Stimulated activated CD4-positive, alpha-beta T cell treated with anti-CD3 and anti-CD28 coated beads, Interleukin-4, amount 100 ng/mL, for 1 hour (primary cell): ENCODE data around the gene CYP2C18.
"Not testable (repeated sequence)": the region's sequence is repeated elsewhere in the genome, so short reads cannot be mapped to it uniquely, and the experiment has no call there.

ENCODE experiments used
- DNase-seq: peaks from one replicate; pipeline ENCODE4 v3.0.0-alpha.2; 2020

The CYP2C18 gene

DNA sequence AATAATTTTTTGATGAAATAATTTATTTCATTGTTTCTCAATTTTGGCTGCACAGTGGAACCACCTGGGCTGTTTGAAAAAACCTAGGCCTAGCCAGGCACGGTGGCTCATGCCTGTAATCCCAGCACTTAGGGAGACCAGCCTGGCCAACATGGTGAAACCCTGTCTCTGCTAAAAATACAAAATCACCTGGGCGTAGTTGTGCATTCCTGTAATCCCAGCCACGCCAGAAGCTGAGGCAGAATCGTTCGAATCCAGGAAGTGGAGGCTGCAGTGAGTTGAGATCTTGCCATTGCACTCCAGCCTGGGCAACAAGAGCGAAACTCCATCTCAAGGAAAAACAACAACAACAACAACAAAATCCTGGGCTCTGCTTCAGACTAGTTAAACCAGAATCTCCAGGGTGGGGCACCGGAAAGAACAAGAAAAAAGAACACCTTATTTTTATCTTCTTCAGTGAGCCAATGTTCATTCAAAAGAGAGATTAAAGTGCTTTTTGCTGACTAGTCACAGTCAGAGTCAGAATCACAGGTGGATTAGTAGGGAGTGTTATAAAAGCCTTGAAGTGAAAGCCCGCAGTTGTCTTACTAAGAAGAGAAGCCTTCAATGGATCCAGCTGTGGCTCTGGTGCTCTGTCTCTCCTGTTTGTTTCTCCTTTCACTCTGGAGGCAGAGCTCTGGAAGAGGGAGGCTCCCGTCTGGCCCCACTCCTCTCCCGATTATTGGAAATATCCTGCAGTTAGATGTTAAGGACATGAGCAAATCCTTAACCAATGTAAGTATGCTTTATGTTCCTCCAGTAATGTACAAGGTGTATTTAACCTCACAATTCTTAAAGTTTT lies at the start of gene CYP2C18:
CYP2C18 (plus strand) TSS at position 516 of the 841 bp plus-strand sequence; CDS start at position 607, 91 bp downstream.
- DNase-seq: no peak

DNA sequence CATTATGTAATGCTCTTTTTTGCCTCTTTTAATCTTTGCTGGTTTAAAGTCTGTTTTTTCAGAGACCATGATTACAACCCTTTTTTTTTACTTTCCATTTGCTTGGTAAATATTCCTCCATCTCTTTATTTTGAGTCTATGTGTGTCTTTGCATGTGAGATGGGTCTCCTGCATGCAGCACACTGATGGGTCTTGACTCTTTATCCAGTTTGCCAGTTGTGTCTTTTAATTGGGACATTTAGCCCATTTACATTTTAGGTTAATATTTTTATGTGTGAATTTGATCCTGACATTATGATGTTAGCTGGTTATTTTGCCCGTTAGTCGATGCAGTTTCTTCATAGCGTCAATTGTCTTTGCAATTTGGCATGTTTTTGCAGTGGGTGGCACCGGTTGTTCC lies 45.4 kb upstream of the CYP2C18 start:
- DNase-seq: not testable (repeated sequence)

DNA sequence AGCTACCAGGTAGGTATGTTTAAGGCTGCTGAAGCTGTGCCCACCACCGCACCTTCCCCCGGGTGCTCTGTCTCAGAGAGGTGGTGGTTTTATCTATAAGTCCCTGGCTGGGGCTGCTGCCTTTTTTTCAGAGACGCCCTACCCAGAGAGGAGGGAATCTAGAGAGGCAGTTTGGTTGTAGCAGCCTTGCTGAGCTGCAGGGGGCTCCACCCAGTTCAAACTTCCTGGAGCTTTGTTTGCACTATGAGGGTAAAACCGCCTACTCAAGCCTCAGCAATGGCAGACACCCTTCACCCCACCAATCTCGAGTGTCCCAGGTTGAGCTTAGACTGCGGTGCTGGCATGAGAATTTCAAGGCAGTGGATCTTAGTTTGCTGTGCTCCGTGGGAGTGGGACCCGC lies 43.6 kb upstream of the CYP2C18 start:
- DNase-seq: no peak

- no peak for DNase-seq
Measured at GRCh38 chr10:94640562-94640961, 43.0 kb upstream of the CYP2C18 start.

DNA sequence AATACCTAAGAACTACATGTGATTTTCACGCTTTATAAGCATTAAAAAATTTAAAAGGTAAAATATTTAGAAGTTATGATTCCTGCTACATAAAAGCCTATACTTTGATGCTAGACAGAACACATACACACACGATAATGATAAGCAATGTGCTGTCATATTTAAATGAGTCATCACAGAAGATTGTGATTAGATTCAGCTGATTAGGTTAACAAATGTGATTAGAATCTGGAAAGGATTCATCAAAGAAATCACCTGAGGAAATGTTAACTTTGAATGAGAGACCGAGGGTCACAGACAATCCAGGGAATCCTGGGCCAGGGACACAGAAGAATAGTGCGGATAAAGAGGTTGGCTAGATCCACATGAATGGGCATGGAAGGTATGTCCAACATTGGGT lies 42.0 kb upstream of the CYP2C18 start:
- DNase-seq: no peak

DNA sequence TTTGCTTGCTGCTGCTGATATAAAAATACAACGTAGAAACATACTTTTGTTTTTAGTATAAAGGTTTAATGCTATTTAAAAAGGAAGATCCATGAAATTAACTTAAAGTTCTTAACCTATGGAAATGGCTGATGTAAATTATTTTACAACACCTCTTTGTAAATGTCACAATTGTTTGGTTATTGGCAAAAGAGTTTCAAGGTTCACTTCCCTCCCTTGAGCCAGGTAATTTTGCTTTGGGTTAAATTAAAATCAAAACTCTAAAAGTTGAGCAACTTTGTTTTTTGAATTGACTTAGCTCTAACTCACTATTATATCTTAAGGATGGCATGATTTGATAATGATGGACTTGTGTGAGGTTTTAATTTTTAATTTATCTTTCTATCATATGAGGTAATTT lies 39.2 kb upstream of the CYP2C18 start:
- DNase-seq: no peak

GRCh38 chr10:94645285-94645684 lies 38.2 kb upstream of the CYP2C18 start:
- DNase-seq: no peak

- not testable (repeated sequence) for DNase-seq
Measured at GRCh38 chr10:94655201-94655600, 28.3 kb upstream of the CYP2C18 start.

GRCh38 chr10:94663061-94663460 lies 20.5 kb upstream of the CYP2C18 start:
- not testable (repeated sequence) for DNase-seq

GRCh38 chr10:94666391-94667102 lies 17.0 kb upstream of the CYP2C18 start:
- no peak for DNase-seq

- no peak for DNase-seq
Measured at GRCh38 chr10:94673614-94674321, 9.8 kb upstream of the CYP2C18 start.

- no peak for DNase-seq
Measured at GRCh38 chr10:94676496-94676895, 7.0 kb upstream of the CYP2C18 start.

DNA sequence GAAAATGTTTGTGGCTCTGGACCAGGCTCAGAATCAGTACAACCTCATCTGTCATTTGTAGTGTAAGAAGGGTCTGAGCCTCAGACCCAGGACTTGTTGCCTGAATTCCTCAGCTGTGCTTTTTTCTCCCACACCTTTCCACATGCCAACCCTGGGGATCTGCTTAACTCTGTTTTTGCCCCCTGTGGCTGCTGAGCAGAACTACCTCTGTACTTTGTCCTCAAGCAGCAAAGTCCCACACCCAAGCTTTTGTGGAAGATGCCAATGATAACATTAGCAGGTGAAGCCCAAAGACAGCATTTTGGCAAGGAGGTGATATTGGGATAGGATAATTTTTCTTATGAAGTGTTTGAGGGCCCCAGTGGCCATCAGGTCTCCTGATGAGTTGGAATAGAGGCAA lies 5.8 kb upstream of the CYP2C18 start:
- no peak for DNase-seq

DNA sequence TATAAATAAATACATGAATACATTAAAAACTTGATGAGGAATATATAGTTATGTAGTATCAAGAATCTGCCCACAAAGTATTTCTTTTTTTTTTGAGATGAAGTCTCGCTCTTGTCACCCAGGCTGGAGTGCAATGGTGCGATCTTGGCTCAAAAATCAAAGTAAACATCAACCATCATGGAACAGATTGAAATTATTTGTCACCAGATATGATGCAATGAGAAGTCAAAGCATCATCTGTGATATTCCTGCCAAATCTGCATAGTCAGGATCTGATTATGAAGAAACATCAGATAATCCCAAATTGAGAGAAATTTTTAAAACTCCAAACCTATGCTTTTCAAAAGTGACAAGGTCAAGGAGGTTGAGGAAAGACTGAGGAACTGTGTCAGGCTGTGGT lies 5.1 kb upstream of the CYP2C18 start:
- DNase-seq: no peak

DNA sequence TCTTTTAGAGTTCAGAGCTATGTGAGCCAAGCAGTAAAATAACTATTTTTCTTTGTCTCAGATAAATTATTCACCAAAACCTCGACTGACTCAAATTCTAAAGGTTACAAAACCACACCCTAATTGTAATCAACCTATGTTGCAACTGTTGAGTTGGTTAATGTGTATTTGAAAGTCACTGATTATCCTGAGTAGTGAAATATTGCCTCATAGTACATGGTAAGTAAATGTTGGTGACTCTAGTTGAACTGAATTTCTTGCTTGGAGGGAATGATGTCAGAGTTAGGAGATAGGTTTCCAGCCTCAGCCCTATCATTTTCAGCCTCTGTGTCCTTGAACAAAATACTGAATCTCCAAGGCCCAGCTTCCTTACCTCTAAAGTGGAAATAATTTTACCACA lies 3.0 kb upstream of the CYP2C18 start:
- no peak for DNase-seq

GRCh38 chr10:94682636-94683035 lies 893 bp upstream of the CYP2C18 start:
- DNase-seq: not testable (repeated sequence)

DNA sequence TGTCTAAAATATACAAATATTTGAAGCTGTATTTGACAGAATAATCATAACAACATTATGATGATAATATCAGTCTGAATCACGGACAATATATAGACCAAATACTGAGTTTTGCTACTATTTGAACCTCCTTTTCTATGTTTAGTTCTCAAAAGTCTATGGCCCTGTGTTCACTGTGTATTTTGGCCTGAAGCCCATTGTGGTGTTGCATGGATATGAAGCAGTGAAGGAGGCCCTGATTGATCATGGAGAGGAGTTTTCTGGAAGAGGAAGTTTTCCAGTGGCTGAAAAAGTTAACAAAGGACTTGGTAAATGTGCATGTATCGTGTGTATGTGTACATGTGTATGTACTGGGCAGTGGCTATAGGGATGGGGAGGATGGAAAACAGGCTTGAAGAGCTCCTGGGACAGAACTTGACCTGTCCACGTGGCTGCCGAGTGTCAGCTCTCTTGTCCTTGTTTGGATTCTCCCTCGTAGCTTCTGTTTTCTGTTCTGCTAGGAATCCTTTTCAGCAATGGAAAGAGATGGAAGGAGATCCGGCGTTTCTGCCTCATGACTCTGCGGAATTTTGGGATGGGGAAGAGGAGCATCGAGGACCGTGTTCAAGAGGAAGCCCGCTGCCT lies 4.2 kb downstream of the CYP2C18 start:
- no peak for DNase-seq

- no peak for DNase-seq
Measured at GRCh38 chr10:94706089-94706488, 22.6 kb downstream of the CYP2C18 start.

DNA sequence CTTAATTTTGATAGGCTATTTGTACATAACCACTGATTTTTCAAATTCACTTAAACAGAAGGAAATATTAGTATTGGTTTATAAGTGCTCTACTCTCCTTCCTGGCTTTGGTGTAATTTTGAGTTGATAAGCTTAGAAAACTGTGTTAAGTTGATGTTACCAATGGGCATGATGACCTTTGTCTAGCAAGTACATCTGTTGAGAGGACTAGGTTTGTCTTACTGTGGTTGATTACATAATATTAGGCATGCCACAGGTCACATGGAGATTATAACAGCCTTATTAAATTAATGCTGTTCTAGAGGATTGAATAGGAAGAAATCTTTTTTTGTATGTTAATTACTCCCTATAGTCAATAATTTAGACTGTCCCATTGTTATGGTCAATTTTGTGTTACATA lies 27.0 kb downstream of the CYP2C18 start:
- no peak for DNase-seq

DNA sequence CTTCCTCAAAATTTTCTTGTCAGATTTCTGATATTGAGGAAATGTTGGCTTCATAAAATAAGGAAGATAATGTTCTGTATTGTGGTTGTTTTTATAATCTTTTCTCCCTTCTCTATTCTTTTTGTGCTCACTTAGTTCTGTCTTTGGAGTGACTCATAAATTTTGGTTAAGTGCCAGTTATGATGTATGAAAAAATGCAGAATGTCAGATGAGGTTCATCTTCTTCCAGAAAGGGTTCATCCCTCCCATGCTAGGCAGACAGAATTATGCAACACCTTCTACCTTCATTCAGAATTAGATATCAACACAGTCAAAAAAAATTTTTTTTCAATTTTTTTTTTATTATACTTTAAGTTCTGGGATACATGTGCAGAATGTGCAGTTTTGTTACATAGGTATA lies 42.3 kb downstream of the CYP2C18 start:
- no peak for DNase-seq

- no peak for DNase-seq
Measured at GRCh38 chr10:94735197-94735596, 51.7 kb downstream of the CYP2C18 start.

DNA sequence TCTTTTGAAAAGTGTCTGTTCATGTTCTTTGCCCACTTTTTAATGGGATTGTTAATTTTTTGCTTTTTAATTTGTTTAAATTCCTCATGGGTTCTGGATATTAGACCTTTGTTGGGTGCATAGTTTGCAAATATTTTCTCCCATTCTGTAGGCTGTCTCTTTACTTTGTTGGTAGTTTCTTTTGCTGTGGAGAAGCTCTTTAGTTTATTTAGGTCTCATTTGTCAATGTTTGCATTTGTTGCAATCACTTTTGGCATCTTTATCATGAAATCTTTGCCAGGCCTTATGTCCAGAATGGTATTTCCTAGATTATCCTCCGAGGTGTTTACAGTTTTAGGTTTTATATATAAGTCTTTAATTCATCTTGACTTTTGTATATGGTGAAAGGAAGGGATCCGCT lies 55.1 kb downstream of the CYP2C18 start:
- no peak for DNase-seq

- DNase-seq: no peak
Measured at GRCh38 chr10:94747137-94747536, 63.6 kb downstream of the CYP2C18 start.
